GM10266 (cell line): ENCODE results near the gene NPIPB9.
"Not testable (repeated sequence)": the region's sequence is repeated elsewhere in the genome, so short reads cannot be mapped to it uniquely, and the experiment has no call there.

Experiments
- DNase-seq: peaks from one replicate; pipeline ENCODE4 v3.0.0; 2012; ENCODE audit errors: extremely low spot score
- CTCF ChIP-seq: IDR thresholded peaks from 2 replicates; pipeline ENCODE4 v1.5.1; 2012; ENCODE audit warnings: mild to moderate bottlenecking, low read depth; ENCODE audit not compliant: control insufficient read depth, insufficient read depth; ENCODE audit errors: missing control alignments

Gene NPIPB9

GRCh38 chr16:28802235-28803019, 50.8 kb downstream of the NPIPB9 start:
- peak; percentile 56 for TF ChIP-seq CTCF
- DNase-seq, result not testable (repeated sequence)

GRCh38 chr16:28807445-28808120, 56.0 kb downstream of the NPIPB9 start:
- DNase-seq, result not testable (repeated sequence)

- no peak for DNase-seq
- no peak for TF ChIP-seq CTCF
These were observed 68.4 kb downstream of the NPIPB9 start for GRCh38 chr16:28820016-28820415.

GRCh38 chr16:28820546-28820945, 69.0 kb downstream of the NPIPB9 start:
- DNase-seq, result not testable (repeated sequence)

- DNase-seq, result no peak
- TF ChIP-seq CTCF, result no peak
These were observed 70.4 kb downstream of the NPIPB9 start for GRCh38 chr16:28821874-28822519.
